Myometrial cell (primary cell): ENCODE measurements around the gene ELP2. TPM values are rescaled to one million over a fixed set of nuclear protein-coding genes. Genes with fewer than 3 reads are reported as not detected.

Experiments
- total RNA-seq: library from RNA; depleted of rRNA; stranded (reverse); fragments of >200 nt; gene quantifications from 2 replicates; pipeline ENCODE4 v1.2.3, GENCODE V29; 2015

The ELP2 gene, protein sequence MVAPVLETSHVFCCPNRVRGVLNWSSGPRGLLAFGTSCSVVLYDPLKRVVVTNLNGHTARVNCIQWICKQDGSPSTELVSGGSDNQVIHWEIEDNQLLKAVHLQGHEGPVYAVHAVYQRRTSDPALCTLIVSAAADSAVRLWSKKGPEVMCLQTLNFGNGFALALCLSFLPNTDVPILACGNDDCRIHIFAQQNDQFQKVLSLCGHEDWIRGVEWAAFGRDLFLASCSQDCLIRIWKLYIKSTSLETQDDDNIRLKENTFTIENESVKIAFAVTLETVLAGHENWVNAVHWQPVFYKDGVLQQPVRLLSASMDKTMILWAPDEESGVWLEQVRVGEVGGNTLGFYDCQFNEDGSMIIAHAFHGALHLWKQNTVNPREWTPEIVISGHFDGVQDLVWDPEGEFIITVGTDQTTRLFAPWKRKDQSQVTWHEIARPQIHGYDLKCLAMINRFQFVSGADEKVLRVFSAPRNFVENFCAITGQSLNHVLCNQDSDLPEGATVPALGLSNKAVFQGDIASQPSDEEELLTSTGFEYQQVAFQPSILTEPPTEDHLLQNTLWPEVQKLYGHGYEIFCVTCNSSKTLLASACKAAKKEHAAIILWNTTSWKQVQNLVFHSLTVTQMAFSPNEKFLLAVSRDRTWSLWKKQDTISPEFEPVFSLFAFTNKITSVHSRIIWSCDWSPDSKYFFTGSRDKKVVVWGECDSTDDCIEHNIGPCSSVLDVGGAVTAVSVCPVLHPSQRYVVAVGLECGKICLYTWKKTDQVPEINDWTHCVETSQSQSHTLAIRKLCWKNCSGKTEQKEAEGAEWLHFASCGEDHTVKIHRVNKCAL
- 60.4 and 66.3 TPM in 2 replicates for total RNA-seq

DNA sequence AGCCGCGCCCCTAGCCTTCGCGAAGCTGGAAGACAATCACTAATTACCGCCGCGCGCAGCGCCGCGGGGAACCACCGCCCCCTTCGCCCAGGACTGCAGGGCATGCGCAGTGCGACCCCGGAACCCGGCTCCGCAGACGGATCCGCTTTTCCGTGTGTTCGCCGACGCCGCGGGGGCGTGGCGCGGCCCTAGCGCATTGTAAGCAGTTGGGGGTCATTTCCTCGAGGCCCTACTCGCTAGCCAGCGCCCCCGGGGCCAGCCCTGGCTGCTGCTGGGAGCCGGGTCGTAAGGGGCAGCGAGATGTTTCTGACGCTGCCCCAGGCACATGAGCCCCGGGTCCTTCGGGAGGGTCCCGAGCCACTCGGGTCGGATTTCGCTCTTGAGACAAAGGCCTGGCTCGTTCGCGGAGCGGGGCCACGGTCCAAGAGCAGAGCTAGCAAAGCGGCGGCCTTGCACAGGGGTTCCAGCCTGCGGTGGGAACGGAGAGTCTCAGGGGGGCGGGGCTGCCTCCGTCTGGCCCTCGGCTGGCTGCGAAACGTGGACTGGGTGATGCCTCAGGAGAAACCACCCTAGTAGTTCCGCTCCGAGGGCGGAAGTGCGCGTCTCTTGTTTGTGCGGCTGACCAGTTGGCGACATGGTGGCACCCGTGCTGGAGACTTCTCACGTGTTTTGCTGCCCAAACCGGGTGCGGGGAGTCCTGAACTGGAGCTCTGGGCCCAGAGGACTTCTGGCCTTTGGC is at the start of gene ELP2, which contains the start of gene SLC39A6:
Gene ELP2, plus strand, starts transcription at position 600 of the 739 bp plus-strand sequence. Its CDS starts 35 bp downstream, at position 635.
Gene SLC39A6, minus strand, starts transcription at position 41 of the 739 bp plus-strand sequence. CDS start 2,333 bp downstream, outside the sequence.

DNA sequence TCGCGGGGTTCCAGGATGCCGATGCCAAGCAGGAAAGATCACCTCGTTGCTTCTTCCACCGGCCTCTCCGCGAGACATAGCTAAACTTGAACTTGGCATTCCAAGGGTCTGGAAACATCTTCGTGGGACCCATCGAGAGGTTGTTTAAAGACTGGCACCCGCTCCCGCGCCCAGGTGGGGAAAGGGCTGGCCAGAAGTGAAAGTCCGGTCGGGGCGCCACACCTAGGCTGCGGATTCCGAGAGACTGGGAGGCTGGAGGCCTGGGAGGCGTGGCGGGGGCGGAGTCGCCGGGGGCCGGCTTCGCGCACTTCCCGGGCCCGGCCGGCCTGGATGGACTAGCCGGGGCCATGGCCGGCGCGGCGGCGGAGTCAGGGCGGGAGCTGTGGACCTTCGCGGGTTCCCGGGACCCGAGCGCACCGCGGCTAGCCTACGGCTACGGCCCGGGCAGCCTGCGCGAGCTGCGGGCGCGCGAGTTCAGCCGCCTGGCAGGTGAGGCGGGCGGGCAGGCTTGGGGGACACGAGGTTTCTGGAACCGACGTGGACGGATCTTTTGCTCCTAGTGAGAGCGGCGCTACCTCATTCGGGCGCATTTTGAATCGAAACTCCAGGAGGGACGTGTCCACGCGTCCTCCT is 57.6 kb downstream of the ELP2 start, which contains the start of gene MOCOS:
Gene MOCOS, plus strand, starts transcription at position 305 of the 633 bp plus-strand sequence. Its CDS starts 43 bp downstream, at position 348.

Other genes starting within 250 kb of the ELP2 start
- 45.0 and 50.5 TPM in 2 replicates for gene RPRD1A, start 62.3 kb upstream of the ELP2 start, total RNA-seq
- 37.8 and 46.3 TPM in 2 replicates for gene SLC39A6, start 559 bp upstream of the ELP2 start, total RNA-seq
- gene MOCOS, start 57.6 kb downstream of the ELP2 start, total RNA-seq = 1.2 and 1.7 TPM in 2 replicates
- gene FHOD3, start 167.8 kb downstream of the ELP2 start, total RNA-seq = under 0.01 and 0.29 TPM in 2 replicates